IMR-90 (cell line): ENCODE measurements around the gene PGK1. TPM values are rescaled to one million over a fixed set of nuclear protein-coding genes. Genes with fewer than 3 reads are reported as not detected.

Experiments used
- ATAC-seq: fragments of 200-7000 bp; cut with Tn5 transposase; 2 replicates; pipeline ENCODE4 v1.9.1; 2020; ENCODE audit warnings: low read depth, mild to moderate bottlenecking, moderate library complexity
- BruUV-seq: library from RNA; stranded (reverse); fragments of 400-500 nt; replicated peaks from 2 replicates; lab custom pipeline; 2021; lab: Mats Ljungman, UMichigan
- CTCF ChIA-PET: fragments of 300-600 bp; formaldehyde crosslinking; extraction: SDS; loops from one replicate; lab custom pipeline; 2021; ENCODE audit warnings: antibody characterized with exemption; lab: Yijun Ruan, JAX
- POLR2A ChIA-PET: fragments of 300-600 bp; sonication (Branson Sonifier 250); formaldehyde crosslinking; loops from one replicate; lab custom pipeline; 2022; ENCODE audit warnings: antibody characterized with exemption; ENCODE audit not compliant: unreplicated experiment; lab: Charles Lee
- DNase-seq: peaks from one replicate; pipeline ENCODE4 v3.0.0; 2013
- H2AFZ ChIP-seq: replicated peaks from 2 replicates; pipeline ENCODE3; 2013; ENCODE audit warnings: low read length, mild to moderate bottlenecking; ENCODE audit not compliant: poor library complexity
- H2AK5ac ChIP-seq: 2 replicates; pipeline ENCODE4 v1.6.1; 2013; ENCODE audit warnings: low read depth, low read length, inconsistent platforms
- H2AK9ac ChIP-seq: replicated peaks from 2 replicates; pipeline ENCODE3; 2013; ENCODE audit warnings: mild to moderate bottlenecking, low read depth, low read length, moderate library complexity; ENCODE audit not compliant: poor library complexity
- H2BK120ac ChIP-seq: 2 replicates; pipeline ENCODE4 v1.6.1; 2013; ENCODE audit warnings: low read depth, low read length, inconsistent platforms
- H2BK15ac ChIP-seq: 3 replicates; pipeline ENCODE4 v1.6.1; 2013; ENCODE audit warnings: low read depth, low read length, inconsistent platforms
- H2BK20ac ChIP-seq: 2 replicates; pipeline ENCODE4 v1.6.1; 2013; ENCODE audit warnings: low read depth, mild to moderate bottlenecking, inconsistent platforms, low read length, moderate library complexity
- H2BK5ac ChIP-seq: 2 replicates; pipeline ENCODE4 v1.6.1; 2013; ENCODE audit warnings: mild to moderate bottlenecking, low read depth, low read length, inconsistent platforms; ENCODE audit not compliant: poor library complexity, severe bottlenecking
- H3K14ac ChIP-seq: replicated peaks from 2 replicates; pipeline ENCODE4 v1.6.1; 2013; ENCODE audit warnings: low read depth, low read length, inconsistent platforms
- H3K18ac ChIP-seq: 2 replicates; pipeline ENCODE4 v1.6.1; 2013; ENCODE audit warnings: low read depth, low read length, control low read depth
- H3K23ac ChIP-seq: 2 replicates; pipeline ENCODE4 v1.6.1; 2013; ENCODE audit warnings: low read depth, low read length, inconsistent platforms
- H3K27ac ChIP-seq: 2 replicates; pipeline ENCODE4 v1.5.1; 2013; ENCODE audit warnings: mild to moderate bottlenecking, control low read depth, low read length; ENCODE audit not compliant: insufficient read depth
- H3K27me3 ChIP-seq: 2 replicates; pipeline ENCODE4 v1.6.1; 2013; ENCODE audit warnings: low read length; ENCODE audit not compliant: control insufficient read depth, insufficient read depth
- H3K36me3 ChIP-seq: 2 replicates; pipeline ENCODE4 v1.6.1; 2013; ENCODE audit warnings: low read length, mixed read lengths; ENCODE audit not compliant: control insufficient read depth, insufficient read depth
- H3K4ac ChIP-seq: 2 replicates; pipeline ENCODE4 v1.6.1; 2013; ENCODE audit warnings: low read depth, low read length, inconsistent platforms
- H3K4me1 ChIP-seq: 2 replicates; pipeline ENCODE4 v1.6.1; 2013; ENCODE audit warnings: low read length, mixed read lengths; ENCODE audit not compliant: control insufficient read depth, insufficient read depth
- H3K4me2 ChIP-seq: 2 replicates; pipeline ENCODE4 v1.6.1; 2013; ENCODE audit warnings: low read depth, mild to moderate bottlenecking, control low read depth, low read length, moderate library complexity
- H3K4me3 ChIP-seq: 2 replicates; pipeline ENCODE4 v1.5.1; 2013; ENCODE audit warnings: low read depth, mild to moderate bottlenecking, control low read depth, low read length, moderate library complexity; ENCODE audit not compliant: insufficient read depth
- H3K56ac ChIP-seq: 2 replicates; pipeline ENCODE4 v1.6.1; 2013; ENCODE audit warnings: low read length, inconsistent platforms; ENCODE audit not compliant: insufficient read depth; ENCODE audit errors: extremely low read depth
- H3K79me1 ChIP-seq, 2 experiments: 2 replicates each; pipeline ENCODE4 v1.6.1; 2013; ENCODE audit warnings: low read length in 2 of 2, inconsistent platforms in 1 of 2, low read depth in 1 of 2
- H3K9ac ChIP-seq: 2 replicates; pipeline ENCODE4 v1.6.1; 2013; ENCODE audit warnings: low read depth, low read length, control low read depth
- H3K9me1 ChIP-seq: 2 replicates; pipeline ENCODE4 v1.6.1; 2013; ENCODE audit warnings: low read length, inconsistent platforms; ENCODE audit not compliant: insufficient read depth
- H3K9me3 ChIP-seq: 2 replicates; pipeline ENCODE4 v1.6.1; 2013; ENCODE audit warnings: low read length; ENCODE audit not compliant: control insufficient read depth, insufficient read depth
- H4K20me1 ChIP-seq: 2 replicates; pipeline ENCODE4 v1.6.1; 2013; ENCODE audit warnings: low read length, inconsistent platforms; ENCODE audit not compliant: insufficient read depth
- H4K5ac ChIP-seq: 2 replicates; pipeline ENCODE4 v1.6.1; 2013; ENCODE audit warnings: mild to moderate bottlenecking, low read depth, low read length, control low read depth
- H4K8ac ChIP-seq, 2 experiments: 2 replicates each; pipeline ENCODE4 v1.6.1; 2013; ENCODE audit warnings: low read depth in 2 of 2, low read length in 2 of 2, control low read depth in 1 of 2, inconsistent platforms in 1 of 2
- H4K91ac ChIP-seq: 2 replicates; pipeline ENCODE4 v1.6.1; 2013; ENCODE audit warnings: low read depth, low read length, inconsistent platforms; ENCODE audit not compliant: insufficient read depth
- BHLHE40 ChIP-seq: fragments of 150-350 bp; IDR thresholded peaks from 2 replicates; pipeline ENCODE4 v1.6.1; 2016; ENCODE audit warnings: mild to moderate bottlenecking, low read depth, low read length
- CEBPB ChIP-seq: IDR thresholded peaks from 2 replicates; pipeline ENCODE4 v1.6.1; 2012; ENCODE audit warnings: low read depth, low read length, improper control_type of control experiment
- CHD1 ChIP-seq: IDR thresholded peaks from 2 replicates; pipeline ENCODE4 v1.6.1; 2012; ENCODE audit warnings: low read depth, low read length, improper control_type of control experiment
- CTCF ChIP-seq: conservative IDR thresholded peaks from 2 replicates; pipeline ENCODE4 v1.5.1; 2012; ENCODE audit warnings: mild to moderate bottlenecking, low read depth, low read length, improper control_type of control experiment
- FOS ChIP-seq: fragments of 150-350 bp; IDR thresholded peaks from 2 replicates; pipeline ENCODE4 v1.6.1; 2016; ENCODE audit warnings: low read depth, low read length
- MAFK ChIP-seq: IDR thresholded peaks from 2 replicates; pipeline ENCODE4 v1.6.1; 2012; ENCODE audit warnings: low read depth, low read length, improper control_type of control experiment
- MAZ ChIP-seq: IDR thresholded peaks from 2 replicates; pipeline ENCODE4 v1.6.1; 2012; ENCODE audit warnings: low read depth, mild to moderate bottlenecking, low read length, improper control_type of control experiment, moderate library complexity, borderline replicate concordance
- MXI1 ChIP-seq: IDR thresholded peaks from 2 replicates; pipeline ENCODE4 v1.6.1; 2012; ENCODE audit warnings: low read depth, mild to moderate bottlenecking, low read length, moderate library complexity, borderline replicate concordance
- NFE2L2 ChIP-seq: fragments of 150-350 bp; IDR thresholded peaks from 2 replicates; pipeline ENCODE4 v1.6.1; 2016; ENCODE audit warnings: low read depth, mild to moderate bottlenecking, low read length
- RAD21 ChIP-seq: IDR thresholded peaks from 2 replicates; pipeline ENCODE4 v1.6.1; 2012; ENCODE audit warnings: low read length, improper control_type of control experiment
- RCOR1 ChIP-seq: IDR thresholded peaks from 2 replicates; pipeline ENCODE4 v1.6.1; 2012; ENCODE audit warnings: mild to moderate bottlenecking, low read length, improper control_type of control experiment; ENCODE audit not compliant: insufficient replicate concordance
- RFX5 ChIP-seq: IDR thresholded peaks from 2 replicates; pipeline ENCODE4 v1.8.0; 2012; ENCODE audit warnings: low read depth, mild to moderate bottlenecking, low read length, moderate library complexity
- SMC3 ChIP-seq: fragments of 150-350 bp; IDR thresholded peaks from 2 replicates; pipeline ENCODE4 v1.6.1; 2016; ENCODE audit warnings: low read depth, mild to moderate bottlenecking, antibody characterized with exemption, low read length, moderate library complexity
- USF2 ChIP-seq: fragments of 150-350 bp; IDR thresholded peaks from 2 replicates; pipeline ENCODE4 v1.6.1; 2017; ENCODE audit warnings: mild to moderate bottlenecking, antibody characterized with exemption, low read length, low read depth
- WGBS, 2 experiments: methylation state at CpG; one replicate each; pipeline versions ENCODE4 v1.1.5 to v1.1.7; 2013; ENCODE audit warnings: missing lambda C conversion rate in 2 of 2; ENCODE audit not compliant: insufficient read length in 1 of 2; ENCODE audit errors: extremely low coverage in 2 of 2; 5-methylcytosine and 5-hydroxymethylcytosine counted together
- dilution Hi-C: fragments of 300-500 bp; cut with HindIII; formaldehyde crosslinking; loops from one replicate; pipeline ENCODE4 v1.14.3; 2018; ENCODE audit warnings: low sequenced_read_pairs; ENCODE audit not compliant: unreplicated experiment
- in situ Hi-C: fragments of 300-500 bp; cut with MboI; formaldehyde crosslinking; loops from 3 replicates; pipeline ENCODE4 v1.14.3; 2019; ENCODE audit warnings: low sequenced_read_pairs, inconsistent platforms, mixed read lengths
- intact Hi-C: fragments of 100-400 bp; cut with micrococcal nuclease; formaldehyde crosslinking; loops from 2 replicates; pipeline ENCODE4 v1.10.0; 2022
- polyA plus RNA-seq, 3 experiments: library from polyadenylated mRNA; depleted of rRNA; stranded (reverse); fragments of >200 nt; gene quantifications; 2 replicates each; pipeline ENCODE4 v1.2.3, GENCODE V29; 2012; ENCODE audit warnings: low replicate concordance in 1 of 3
- total RNA-seq: library from RNA; depleted of rRNA; stranded (reverse); fragments of >200 nt; gene quantifications from 2 replicates; pipeline ENCODE4 v1.2.3, GENCODE V29; 2012
- TF ChIP-seq, protein P1 (sequence below): fragments of 150-350 bp; IDR thresholded peaks from 2 replicates; pipeline ENCODE4 v1.6.1; 2016; ENCODE audit warnings: low read depth, mild to moderate bottlenecking, low read length, moderate library complexity, borderline replicate concordance

Gene PGK1
- total and polyA plus RNA-seq, 2 of the 4 experiments (the other 2 are of a cell fraction), result 498 to 744 TPM

DNA sequence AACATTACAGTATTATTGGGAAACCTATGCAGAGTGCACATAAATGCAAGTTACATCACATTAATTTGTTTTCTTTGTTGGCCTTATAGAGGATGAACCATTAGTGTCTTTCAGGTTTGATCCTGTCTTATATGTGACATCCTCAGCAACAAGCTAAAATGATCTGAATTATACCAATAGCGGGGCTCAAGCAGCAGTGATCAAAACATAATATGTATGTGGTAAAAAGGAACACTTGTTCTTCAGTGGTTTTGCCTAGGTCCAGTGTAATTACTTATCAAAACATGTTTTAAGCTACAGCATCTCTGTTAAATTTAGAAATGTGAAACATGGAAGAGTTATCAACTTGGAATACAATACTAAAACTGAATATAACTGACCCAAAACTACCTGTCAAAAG, 26.3 kb downstream of the PGK1 start:
- H3K4me1 ChIP-seq, result no peaks in the 10 kb centered on the region
- no peak overlapping the region for H4K91ac ChIP-seq
- no peak overlapping the region for H3K27ac ChIP-seq
- H3K27me3 ChIP-seq, result no peaks in the 10 kb centered on the region
- dilution Hi-C loops (no loop called here), in situ Hi-C loops (no loop called here), intact Hi-C loops (no loop called here)
- no peak overlapping the region for H2BK120ac ChIP-seq
- DNase-seq (no peak), ATAC-seq (no peak)
- H3K9me1 ChIP-seq, result no peaks in the 10 kb centered on the region
- no peak for TF ChIP-seq BHLHE40
- TF ChIP-seq SMC3, result no peak
- no peak for TF ChIP-seq MXI1
- TF ChIP-seq RAD21, result no peak
- no peak for TF ChIP-seq MAFK
- no peak for TF ChIP-seq CTCF
- no peak for TF ChIP-seq FOS
- no peak for TF ChIP-seq CHD1
- TF ChIP-seq, protein P1, sequence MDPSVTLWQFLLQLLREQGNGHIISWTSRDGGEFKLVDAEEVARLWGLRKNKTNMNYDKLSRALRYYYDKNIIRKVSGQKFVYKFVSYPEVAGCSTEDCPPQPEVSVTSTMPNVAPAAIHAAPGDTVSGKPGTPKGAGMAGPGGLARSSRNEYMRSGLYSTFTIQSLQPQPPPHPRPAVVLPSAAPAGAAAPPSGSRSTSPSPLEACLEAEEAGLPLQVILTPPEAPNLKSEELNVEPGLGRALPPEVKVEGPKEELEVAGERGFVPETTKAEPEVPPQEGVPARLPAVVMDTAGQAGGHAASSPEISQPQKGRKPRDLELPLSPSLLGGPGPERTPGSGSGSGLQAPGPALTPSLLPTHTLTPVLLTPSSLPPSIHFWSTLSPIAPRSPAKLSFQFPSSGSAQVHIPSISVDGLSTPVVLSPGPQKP, result no peak
- TF ChIP-seq RCOR1, result no peak
- TF ChIP-seq MAZ, result no peak
- TF ChIP-seq NFE2L2, result no peak
- no peak for TF ChIP-seq CEBPB
- TF ChIP-seq RFX5, result no peak
- no peak for TF ChIP-seq USF2
- no peak overlapping the region for H2AK9ac ChIP-seq
- H4K20me1 ChIP-seq, result peaks cover 5% of the 10 kb centered on the region; the same call in 1 of the 2 replicates
- H4K5ac ChIP-seq, result no peak overlapping the region
- no peaks in the 10 kb centered on the region for H3K9me3 ChIP-seq
- H3K9ac ChIP-seq, result no peak overlapping the region
- no peak overlapping the region for H2AFZ ChIP-seq
- CTCF ChIA-PET, result no interaction called here
- H3K56ac ChIP-seq, result no peak overlapping the region
- no peak overlapping the region for H2AK5ac ChIP-seq
- H2BK20ac ChIP-seq, result no peak overlapping the region
- H3K4ac ChIP-seq, result no peak overlapping the region
- no peak overlapping the region for H4K8ac ChIP-seq
- H3K79me1 ChIP-seq, result peaks cover 0 to 1% of the 10 kb centered on the region in 2 experiments; a peak in 1 of 4 replicates
- no CpG with 5 or more reads among the region's 1 CpG for WGBS, 2 experiments
- peaks cover 10% of the 10 kb centered on the region for H3K36me3 ChIP-seq
- POLR2A ChIA-PET, result no interaction called here
- H3K23ac ChIP-seq, result no peak overlapping the region
- BruUV-seq, result no TSS peak
- H3K18ac ChIP-seq, result no peak overlapping the region
- H2BK15ac ChIP-seq, result no peak overlapping the region
- no peak overlapping the region for H3K4me3 ChIP-seq
- H3K4me2 ChIP-seq, result no peak overlapping the region
- H2BK5ac ChIP-seq, result no peak overlapping the region
- no peak overlapping the region for H3K14ac ChIP-seq
